ENCODE measurements around the gene SYT13.
"Not testable (repeated sequence)": the region's sequence is repeated elsewhere in the genome, so short reads cannot be mapped to it uniquely, and the experiment has no call there.

SYT13 gene

GRCh38 chr11:45274206-45274605, 11.9 kb downstream of the SYT13 start:
- no peak for DNase-seq (ENCODE audit: low read depth)

GRCh38 chr11:45273509-45273908, 12.6 kb downstream of the SYT13 start:
- no peak for DNase-seq (ENCODE audit: low read depth)

- no peak for DNase-seq (ENCODE audit: low read depth)
Observed at GRCh38 chr11:45272701-45273100, 13.4 kb downstream of the SYT13 start.

- DNase-seq (ENCODE audit: low read depth) = no peak
Observed at GRCh38 chr11:45270946-45271716, 15.0 kb downstream of the SYT13 start.

GRCh38 chr11:45269678-45270077, 16.5 kb downstream of the SYT13 start:
- no peak for DNase-seq (ENCODE audit: low read depth)

GRCh38 chr11:45267652-45268299, 18.4 kb downstream of the SYT13 start:
- DNase-seq (ENCODE audit: low read depth) = no peak

- DNase-seq (ENCODE audit: low read depth) = no peak
Observed at GRCh38 chr11:45267052-45267451, 19.1 kb downstream of the SYT13 start.

GRCh38 chr11:45266676-45267020, 19.5 kb downstream of the SYT13 start:
- DNase-seq (ENCODE audit: low read depth) = no peak

- DNase-seq (ENCODE audit: low read depth) = no peak
Observed at GRCh38 chr11:45265969-45266675, 20.0 kb downstream of the SYT13 start.

GRCh38 chr11:45264839-45265515, 21.2 kb downstream of the SYT13 start:
- DNase-seq (ENCODE audit: low read depth) = no peak

- DNase-seq (ENCODE audit: low read depth) = no peak
Observed at GRCh38 chr11:45263773-45264172, 22.4 kb downstream of the SYT13 start.

- no peak for DNase-seq (ENCODE audit: low read depth)
Observed at GRCh38 chr11:45262900-45263299, 23.2 kb downstream of the SYT13 start.

- no peak for DNase-seq (ENCODE audit: low read depth)
Observed at GRCh38 chr11:45260071-45260470, 26.1 kb downstream of the SYT13 start.

GRCh38 chr11:45259592-45259991, 26.5 kb downstream of the SYT13 start:
- no peak for DNase-seq (ENCODE audit: low read depth)

GRCh38 chr11:45258982-45259530, 27.1 kb downstream of the SYT13 start:
- DNase-seq (ENCODE audit: low read depth) = no peak

- no peak for DNase-seq (ENCODE audit: low read depth)
Observed at GRCh38 chr11:45254070-45254469, 32.1 kb downstream of the SYT13 start.

- no peak for DNase-seq (ENCODE audit: low read depth)
Observed at GRCh38 chr11:45253640-45254039, 32.5 kb downstream of the SYT13 start.

GRCh38 chr11:45252877-45253276, 33.3 kb downstream of the SYT13 start:
- DNase-seq (ENCODE audit: low read depth) = no peak

GRCh38 chr11:45252134-45252856, 33.8 kb downstream of the SYT13 start:
- DNase-seq (ENCODE audit: low read depth) = no peak

GRCh38 chr11:45250035-45250718, 36.0 kb downstream of the SYT13 start:
- DNase-seq (ENCODE audit: low read depth) = no peak

- DNase-seq (ENCODE audit: low read depth) = not testable (repeated sequence)
Observed at GRCh38 chr11:45249372-45249771, 36.8 kb downstream of the SYT13 start.
